ENCODE measurements around the gene SDK2. TPM values are rescaled to one million over a fixed set of nuclear protein-coding genes. Genes with fewer than 3 reads are reported as not detected.

The SDK2 gene
- total RNA-seq, 1 donor from 2014 or later = 31.8 TPM

GRCh38 chr17:73647301-73647695 lies 3.1 kb upstream of the SDK2 start:
- Mint-ChIP-seq H3K4me3 (no peak overlapping the region), H3K27ac (no peak overlapping the region), H3K4me1 (peaks cover 14% of the 10 kb centered on the region), H3K36me3 (no peaks in the 10 kb centered on the region), H3K9me3 (no peaks in the 10 kb centered on the region), H3K27me3 (ENCODE audit: low read depth) (peaks cover 36% of the 10 kb centered on the region)
- no peak for DNase-seq (ENCODE audit: low spot score in 2 of 2, unreplicated experiment in 2 of 2)
- no peak for TF ChIP-seq CTCF (IDR thresholded peaks at IDR 0.05; ENCODE audit: unreplicated experiment)

GRCh38 chr17:73646409-73647300 lies 2.4 kb upstream of the SDK2 start:
- Mint-ChIP-seq H3K4me3 (peak overlapping the region; percentile 48), H3K4me1 (peaks cover 20% of the 10 kb centered on the region), H3K27ac (no peak overlapping the region), H3K9me3 (no peaks in the 10 kb centered on the region), H3K36me3 (no peaks in the 10 kb centered on the region), H3K27me3 (ENCODE audit: low read depth) (peaks cover 36% of the 10 kb centered on the region)
- no peak for TF ChIP-seq CTCF (IDR thresholded peaks at IDR 0.05; ENCODE audit: unreplicated experiment)
- no peak for DNase-seq (ENCODE audit: low spot score in 2 of 2, unreplicated experiment in 2 of 2)

- DNase-seq (ENCODE audit: low spot score in 2 of 2, unreplicated experiment in 2 of 2) = peak; percentile 71 to 82
- Mint-ChIP-seq H3K4me3 (peak overlapping the region; percentile 67), H3K4me1 (peaks cover 32% of the 10 kb centered on the region), H3K27ac (peak overlapping the region; percentile 67), H3K27me3 (ENCODE audit: low read depth) (peaks cover 36% of the 10 kb centered on the region), H3K36me3 (no peaks in the 10 kb centered on the region), H3K9me3 (no peaks in the 10 kb centered on the region)
- no peak for TF ChIP-seq CTCF (IDR thresholded peaks at IDR 0.05; ENCODE audit: unreplicated experiment)
Measured at GRCh38 chr17:73645050-73645871, 1.0 kb upstream of the SDK2 start.

- no peaks in the 10 kb centered on the region for H3K9me3 Mint-ChIP-seq
- DNase-seq (ENCODE audit: low spot score in 2 of 2, unreplicated experiment in 2 of 2) = no peak
- no peaks in the 10 kb centered on the region for H3K36me3 Mint-ChIP-seq
- peaks cover 26% of the 10 kb centered on the region for H3K27me3 Mint-ChIP-seq (ENCODE audit: low read depth)
- H3K4me1 Mint-ChIP-seq = peaks cover 40% of the 10 kb centered on the region
- H3K27ac Mint-ChIP-seq = peak overlapping the region; percentile 75
- H3K4me3 Mint-ChIP-seq = peak overlapping the region; percentile 87
- TF ChIP-seq CTCF (IDR thresholded peaks at IDR 0.05; ENCODE audit: unreplicated experiment) = no peak
Measured at GRCh38 chr17:73643852-73644144, 447 bp downstream of the SDK2 start.

GRCh38 chr17:73643001-73643851 lies 1.0 kb downstream of the SDK2 start:
- no peak for TF ChIP-seq CTCF (IDR thresholded peaks at IDR 0.05; ENCODE audit: unreplicated experiment)
- Mint-ChIP-seq H3K4me1 (peaks cover 43% of the 10 kb centered on the region), H3K36me3 (no peaks in the 10 kb centered on the region), H3K27me3 (ENCODE audit: low read depth) (peaks cover 21% of the 10 kb centered on the region), H3K4me3 (peak overlapping the region; percentile 87), H3K9me3 (no peaks in the 10 kb centered on the region), H3K27ac (peak overlapping the region; percentile 50)
- peak in 1 of 2 experiments; percentile 68 for DNase-seq (ENCODE audit: low spot score in 2 of 2, unreplicated experiment in 2 of 2)

Data from mesothelial cell of epicardium (in vitro differentiated cells).